ENCODE results near the gene CD180.

The CD180 gene

DNA sequence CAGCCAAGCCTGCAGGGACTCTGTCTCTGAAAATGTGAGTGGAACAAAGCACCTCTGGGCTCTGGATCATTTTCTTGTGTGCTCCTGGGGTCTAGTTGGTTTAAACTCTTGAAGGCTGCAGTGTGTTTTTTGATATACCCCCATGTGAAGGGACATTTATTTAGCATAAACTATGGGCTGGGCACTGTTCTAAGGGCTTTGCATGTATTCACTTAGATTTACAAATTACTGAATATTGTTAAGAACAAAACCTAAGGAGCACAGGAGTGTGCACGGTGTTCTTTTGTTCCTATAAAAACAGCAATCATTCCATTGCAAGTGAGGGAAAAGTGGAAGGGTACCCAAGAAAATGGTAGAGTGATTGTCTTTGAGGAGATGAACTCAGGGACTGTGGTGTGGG is 20.0 kb upstream of the CD180 start:
- no peak overlapping the region for H3K4me3 ChIP-seq (replicated peaks; ENCODE audit: insufficient read depth, low read length)
- H3K27me3 ChIP-seq (ENCODE audit: insufficient read depth, poor library complexity, severe bottlenecking): no peaks in the 10 kb centered on the region
- TF ChIP-seq SPI1 (IDR thresholded peaks at IDR 0.05; ENCODE audit: borderline replicate concordance, low read depth) (no peak), POLR2AphosphoS5 (IDR thresholded peaks at IDR 0.05; ENCODE audit: low read depth) (no peak), GABPA (IDR thresholded peaks at IDR 0.05; ENCODE audit: low read depth) (no peak)
- TF ChIP-seq, protein P1, sequence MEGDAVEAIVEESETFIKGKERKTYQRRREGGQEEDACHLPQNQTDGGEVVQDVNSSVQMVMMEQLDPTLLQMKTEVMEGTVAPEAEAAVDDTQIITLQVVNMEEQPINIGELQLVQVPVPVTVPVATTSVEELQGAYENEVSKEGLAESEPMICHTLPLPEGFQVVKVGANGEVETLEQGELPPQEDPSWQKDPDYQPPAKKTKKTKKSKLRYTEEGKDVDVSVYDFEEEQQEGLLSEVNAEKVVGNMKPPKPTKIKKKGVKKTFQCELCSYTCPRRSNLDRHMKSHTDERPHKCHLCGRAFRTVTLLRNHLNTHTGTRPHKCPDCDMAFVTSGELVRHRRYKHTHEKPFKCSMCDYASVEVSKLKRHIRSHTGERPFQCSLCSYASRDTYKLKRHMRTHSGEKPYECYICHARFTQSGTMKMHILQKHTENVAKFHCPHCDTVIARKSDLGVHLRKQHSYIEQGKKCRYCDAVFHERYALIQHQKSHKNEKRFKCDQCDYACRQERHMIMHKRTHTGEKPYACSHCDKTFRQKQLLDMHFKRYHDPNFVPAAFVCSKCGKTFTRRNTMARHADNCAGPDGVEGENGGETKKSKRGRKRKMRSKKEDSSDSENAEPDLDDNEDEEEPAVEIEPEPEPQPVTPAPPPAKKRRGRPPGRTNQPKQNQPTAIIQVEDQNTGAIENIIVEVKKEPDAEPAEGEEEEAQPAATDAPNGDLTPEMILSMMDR (IDR thresholded peaks at IDR 0.05; ENCODE audit: insufficient read depth, low read length): no peak
- TF ChIP-seq, protein P2, sequence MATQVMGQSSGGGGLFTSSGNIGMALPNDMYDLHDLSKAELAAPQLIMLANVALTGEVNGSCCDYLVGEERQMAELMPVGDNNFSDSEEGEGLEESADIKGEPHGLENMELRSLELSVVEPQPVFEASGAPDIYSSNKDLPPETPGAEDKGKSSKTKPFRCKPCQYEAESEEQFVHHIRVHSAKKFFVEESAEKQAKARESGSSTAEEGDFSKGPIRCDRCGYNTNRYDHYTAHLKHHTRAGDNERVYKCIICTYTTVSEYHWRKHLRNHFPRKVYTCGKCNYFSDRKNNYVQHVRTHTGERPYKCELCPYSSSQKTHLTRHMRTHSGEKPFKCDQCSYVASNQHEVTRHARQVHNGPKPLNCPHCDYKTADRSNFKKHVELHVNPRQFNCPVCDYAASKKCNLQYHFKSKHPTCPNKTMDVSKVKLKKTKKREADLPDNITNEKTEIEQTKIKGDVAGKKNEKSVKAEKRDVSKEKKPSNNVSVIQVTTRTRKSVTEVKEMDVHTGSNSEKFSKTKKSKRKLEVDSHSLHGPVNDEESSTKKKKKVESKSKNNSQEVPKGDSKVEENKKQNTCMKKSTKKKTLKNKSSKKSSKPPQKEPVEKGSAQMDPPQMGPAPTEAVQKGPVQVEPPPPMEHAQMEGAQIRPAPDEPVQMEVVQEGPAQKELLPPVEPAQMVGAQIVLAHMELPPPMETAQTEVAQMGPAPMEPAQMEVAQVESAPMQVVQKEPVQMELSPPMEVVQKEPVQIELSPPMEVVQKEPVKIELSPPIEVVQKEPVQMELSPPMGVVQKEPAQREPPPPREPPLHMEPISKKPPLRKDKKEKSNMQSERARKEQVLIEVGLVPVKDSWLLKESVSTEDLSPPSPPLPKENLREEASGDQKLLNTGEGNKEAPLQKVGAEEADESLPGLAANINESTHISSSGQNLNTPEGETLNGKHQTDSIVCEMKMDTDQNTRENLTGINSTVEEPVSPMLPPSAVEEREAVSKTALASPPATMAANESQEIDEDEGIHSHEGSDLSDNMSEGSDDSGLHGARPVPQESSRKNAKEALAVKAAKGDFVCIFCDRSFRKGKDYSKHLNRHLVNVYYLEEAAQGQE (IDR thresholded peaks at IDR 0.05; ENCODE audit: insufficient replicate concordance, low read depth): no peak
- H3K27ac ChIP-seq (replicated peaks): no peak overlapping the region
- no peak for DNase-seq (ENCODE audit: low read depth in 1 of 2, low spot score in 1 of 2)

- Histone ChIP-seq H3K27me3 (ENCODE audit: insufficient read depth, poor library complexity, severe bottlenecking) (no peaks in the 10 kb centered on the region), H3K27ac (replicated peaks) (0 out of 2 replicates have a peak overlapping the region, but pooled peaks have one; percentile 28), H3K4me3 (replicated peaks; ENCODE audit: insufficient read depth, low read length) (no peak overlapping the region)
- DNase-seq (ENCODE audit: low read depth in 1 of 2, low spot score in 1 of 2): peak; percentile 28 to 44
- TF ChIP-seq, protein P1 (IDR thresholded peaks at IDR 0.05; ENCODE audit: insufficient read depth, low read length): no peak
- TF ChIP-seq GABPA (IDR thresholded peaks at IDR 0.05; ENCODE audit: low read depth) (no peak), SPI1 (IDR thresholded peaks at IDR 0.05; ENCODE audit: borderline replicate concordance, low read depth) (peak; percentile 71; the same call in 1 of the 2 replicates), POLR2AphosphoS5 (IDR thresholded peaks at IDR 0.05; ENCODE audit: low read depth) (no peak)
- TF ChIP-seq, protein P2 (IDR thresholded peaks at IDR 0.05; ENCODE audit: insufficient replicate concordance, low read depth): no peak
Observed at GRCh38 chr5:67215519-67216471, 19.2 kb upstream of the CD180 start.

GRCh38 chr5:67214707-67215447 is 18.3 kb upstream of the CD180 start:
- H3K27ac ChIP-seq (replicated peaks): no peak overlapping the region
- no peak for DNase-seq (ENCODE audit: low read depth in 1 of 2, low spot score in 1 of 2)

More at GRCh38 chr5:67214707-67215447, 18.3 kb upstream of the CD180 start:
- Histone ChIP-seq H3K27me3 (ENCODE audit: insufficient read depth, poor library complexity, severe bottlenecking) (no peaks in the 10 kb centered on the region), H3K4me3 (replicated peaks; ENCODE audit: insufficient read depth, low read length) (no peak overlapping the region)
- TF ChIP-seq, protein P1 (IDR thresholded peaks at IDR 0.05; ENCODE audit: insufficient read depth, low read length): no peak
- TF ChIP-seq GABPA (IDR thresholded peaks at IDR 0.05; ENCODE audit: low read depth) (no peak), POLR2AphosphoS5 (IDR thresholded peaks at IDR 0.05; ENCODE audit: low read depth) (no peak), SPI1 (IDR thresholded peaks at IDR 0.05; ENCODE audit: borderline replicate concordance, low read depth) (no peak)
- TF ChIP-seq, protein P2 (IDR thresholded peaks at IDR 0.05; ENCODE audit: insufficient replicate concordance, low read depth): no peak

Measured in HL-60 (cell line).